CD4-positive, alpha-beta T cell treated with Interleukin-2 at 100 ng/mL for 4 hours (primary cell): ENCODE results near the gene STK10.
A peak's percentile ranks its signal among the peaks of the same experiment; 100 is the strongest.
"Not testable (repeated sequence)": the region's sequence is repeated elsewhere in the genome, so short reads cannot be mapped to it uniquely, and the experiment has no call there.

Experiments used
- DNase-seq: peaks from one replicate; pipeline ENCODE4 v3.0.0-alpha.2; 2020; ENCODE audit warnings: low spot score

Gene STK10

GRCh38 chr5:172165465-172165864 is 22.6 kb downstream of the STK10 start:
- DNase-seq = no peak

GRCh38 chr5:172164769-172165212 is 23.2 kb downstream of the STK10 start:
- no peak for DNase-seq

GRCh38 chr5:172163346-172163745 is 24.7 kb downstream of the STK10 start:
- DNase-seq = no peak

DNA sequence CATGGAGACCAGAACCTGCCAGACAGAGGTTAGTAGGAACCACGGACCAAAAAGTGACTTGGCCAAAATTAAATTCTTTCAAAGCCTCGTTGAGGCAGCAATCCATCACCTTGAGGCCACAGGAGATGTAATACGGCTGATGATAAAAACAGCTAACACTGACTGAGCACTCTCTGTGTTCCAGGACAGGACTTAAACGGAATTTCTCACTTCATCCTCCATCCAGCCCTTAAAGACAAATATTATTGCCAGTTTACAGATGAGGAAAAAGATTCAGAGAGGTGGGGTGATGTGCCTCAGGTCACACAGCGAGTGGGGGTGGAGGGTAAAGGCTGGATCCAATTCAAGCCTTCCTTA is 25.1 kb downstream of the STK10 start:
- DNase-seq = no peak

DNA sequence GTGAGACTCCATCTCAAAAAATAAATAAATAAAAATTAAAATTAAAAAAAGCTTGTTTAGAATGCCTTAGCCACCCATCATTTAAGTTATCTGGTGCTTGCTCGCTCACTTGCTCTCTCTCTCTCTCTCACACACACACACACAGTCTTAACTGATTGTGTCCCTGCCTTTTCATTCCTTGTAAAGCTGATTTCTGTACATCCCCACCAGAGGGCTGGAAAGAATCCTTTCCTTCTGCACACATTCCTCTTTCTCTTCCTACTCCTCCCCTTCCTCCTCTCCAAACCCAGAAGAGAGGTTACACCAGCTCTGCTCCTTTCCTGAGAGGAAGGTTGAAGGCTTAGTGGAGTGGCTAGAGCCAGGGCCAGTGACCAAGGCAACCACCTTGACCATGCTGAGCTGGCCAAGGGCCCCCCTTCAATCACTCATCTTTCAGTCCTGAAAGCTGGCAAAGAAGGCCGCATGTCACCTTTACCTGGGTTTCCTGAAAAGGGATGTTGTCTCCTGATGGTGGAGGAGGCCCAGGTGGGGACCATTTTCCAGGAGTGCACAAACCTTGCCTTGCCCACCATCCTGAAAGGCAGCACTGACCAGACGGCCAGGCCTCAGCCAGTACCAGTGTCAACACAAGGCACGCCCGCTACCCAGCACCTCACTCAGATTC is 25.6 kb downstream of the STK10 start:
- no peak for DNase-seq

DNA sequence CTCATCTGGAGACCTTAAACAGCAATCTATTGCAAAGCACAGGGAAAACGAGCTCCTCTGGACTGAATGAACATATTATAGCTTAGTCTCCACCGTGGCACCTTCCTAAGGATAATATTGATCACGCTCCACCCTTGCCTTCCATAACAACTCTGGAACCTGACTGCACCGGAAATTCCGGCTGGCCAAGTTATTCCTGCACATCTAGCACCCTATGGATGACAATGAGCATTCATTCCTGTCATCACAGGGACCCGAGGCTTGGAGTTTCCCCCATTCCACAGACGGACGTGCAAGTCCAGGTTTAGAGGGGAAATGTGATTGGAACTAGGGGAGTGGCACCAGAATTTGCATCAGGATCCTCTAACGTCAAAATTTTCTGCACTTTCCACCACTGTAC is 27.5 kb downstream of the STK10 start:
- no peak for DNase-seq

- DNase-seq = no peak
These were observed 29.0 kb downstream of the STK10 start for GRCh38 chr5:172159016-172159415.

DNA sequence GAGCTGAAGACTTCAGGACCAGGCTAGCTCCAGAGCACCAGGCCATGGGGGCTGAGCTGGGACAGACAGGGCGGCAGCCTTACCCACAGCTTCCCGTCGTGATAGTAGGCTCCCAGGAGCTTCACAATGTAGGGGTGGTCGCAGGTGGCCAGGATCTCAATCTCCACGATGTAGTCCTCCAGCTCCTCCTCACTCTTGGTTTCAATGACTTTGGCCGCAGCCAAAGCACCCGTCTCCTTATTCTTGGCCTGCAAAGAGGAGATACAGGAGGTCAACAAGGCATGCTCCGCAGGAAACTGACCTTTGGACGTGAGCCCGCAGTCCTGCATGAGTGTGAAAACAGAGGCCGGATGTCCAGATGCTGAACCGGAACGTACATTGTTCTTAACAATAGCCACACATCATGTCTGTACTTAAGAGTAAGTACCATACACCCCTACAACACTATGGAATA is 31.5 kb downstream of the STK10 start:
- DNase-seq = no peak

DNA sequence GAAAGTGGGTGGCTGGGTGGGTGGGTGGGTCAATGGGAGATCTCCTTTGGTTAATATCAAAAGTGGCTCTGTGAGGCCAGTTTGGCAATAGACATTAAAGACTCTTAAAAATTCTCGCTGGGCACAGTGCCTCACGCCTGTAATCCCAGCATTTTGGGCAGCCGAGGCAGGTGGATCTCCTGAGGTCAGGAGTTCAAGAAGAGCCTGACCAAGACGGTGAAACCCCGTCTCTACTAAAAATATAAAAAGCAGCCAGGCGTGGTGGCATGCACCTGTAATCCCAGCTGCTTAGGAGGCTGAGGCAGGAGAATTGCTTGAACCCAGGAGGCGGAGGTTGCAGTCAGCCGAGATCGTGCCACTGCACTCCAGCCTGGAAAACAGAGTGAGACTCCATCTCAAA is 32.9 kb downstream of the STK10 start:
- DNase-seq = not testable (repeated sequence)

GRCh38 chr5:172153695-172154094 is 34.3 kb downstream of the STK10 start:
- no peak for DNase-seq

- no peak for DNase-seq
These were observed 36.3 kb downstream of the STK10 start for GRCh38 chr5:172151661-172152210.

GRCh38 chr5:172150514-172151425 is 37.3 kb downstream of the STK10 start:
- peak; percentile 25 for DNase-seq

- DNase-seq = not testable (repeated sequence)
These were observed 38.5 kb downstream of the STK10 start for GRCh38 chr5:172149481-172149880.

- DNase-seq = no peak
These were observed 39.0 kb downstream of the STK10 start for GRCh38 chr5:172149073-172149472.

- DNase-seq = no peak
These were observed 39.6 kb downstream of the STK10 start for GRCh38 chr5:172148381-172148780.

DNA sequence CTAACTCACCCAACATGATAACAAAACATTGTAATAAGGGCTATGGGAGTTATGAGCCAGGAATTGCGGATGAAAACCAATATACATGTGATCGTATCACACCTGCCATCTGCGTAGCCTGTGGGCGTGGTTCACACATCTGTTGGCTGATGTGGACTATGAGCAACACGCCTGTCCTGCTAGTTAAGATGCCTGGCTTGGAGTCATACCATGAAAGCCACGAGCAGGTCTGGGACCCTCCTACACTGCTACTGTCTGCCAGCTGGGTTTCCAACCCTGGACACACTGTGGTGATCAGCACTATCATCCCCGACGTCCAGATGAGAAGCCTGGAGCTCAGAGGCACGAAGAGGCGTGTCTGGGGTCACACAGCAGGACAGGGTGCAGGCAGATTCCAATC is 40.2 kb downstream of the STK10 start:
- peak; percentile 30 for DNase-seq

GRCh38 chr5:172146748-172147092 is 41.3 kb downstream of the STK10 start:
- no peak for DNase-seq

- no peak for DNase-seq
These were observed 41.9 kb downstream of the STK10 start for GRCh38 chr5:172145870-172146747.

DNA sequence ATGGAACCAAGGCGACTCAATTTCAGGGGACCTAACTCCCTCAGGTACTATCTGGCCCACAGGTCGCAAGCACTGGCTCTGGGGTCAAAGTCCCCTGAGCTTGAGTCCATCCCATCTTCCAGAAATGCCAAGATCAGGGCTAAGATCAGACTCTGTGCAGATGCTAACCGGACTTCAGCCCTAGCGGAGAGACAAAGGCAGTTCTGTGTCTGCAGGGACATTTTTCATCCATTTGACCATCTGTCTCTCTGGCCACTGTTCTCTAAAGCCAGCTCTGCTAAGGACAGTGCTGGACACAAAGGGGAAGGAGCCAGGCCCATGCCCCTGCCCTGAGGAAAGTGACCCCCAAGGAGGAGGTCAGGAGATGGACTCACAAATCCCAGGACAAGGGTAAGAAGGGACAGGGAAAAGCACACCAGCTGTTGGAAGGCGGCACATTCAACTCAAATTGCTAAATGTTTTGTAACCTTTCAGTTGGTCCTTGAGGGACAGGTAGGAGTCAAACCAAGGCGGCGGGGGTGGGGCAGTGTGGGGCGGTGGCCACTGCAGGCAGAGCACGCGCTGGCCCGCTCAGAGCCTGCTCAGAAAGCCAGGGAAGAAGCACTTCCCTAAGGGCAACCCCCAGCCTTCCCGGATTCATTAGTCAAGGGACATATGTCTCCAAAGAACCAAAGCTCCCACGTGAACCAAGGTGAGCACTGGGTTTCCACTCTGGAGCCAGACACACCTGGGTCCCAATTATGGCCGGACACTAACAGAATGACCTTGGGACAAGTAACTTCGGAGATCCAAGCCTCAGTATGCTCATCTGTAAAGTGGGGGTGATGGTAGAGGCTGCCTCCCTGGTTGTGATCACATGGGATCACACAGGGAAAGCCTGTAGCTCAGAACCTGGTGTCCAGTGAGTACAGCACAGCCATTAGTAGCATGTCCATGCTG is 42.8 kb downstream of the STK10 start:
- no peak for DNase-seq

GRCh38 chr5:172144291-172144815 is 43.7 kb downstream of the STK10 start:
- no peak for DNase-seq

GRCh38 chr5:172143875-172144274 is 44.1 kb downstream of the STK10 start:
- DNase-seq = no peak
